ENCODE data around the gene HSPA14.
"Not testable (repeated sequence)": the region's sequence is repeated elsewhere in the genome, so short reads cannot be mapped to it uniquely, and the experiment has no call there.

The HSPA14 gene

GRCh38 chr10:14884082-14884481, 46.0 kb downstream of the HSPA14 start:
- DNase-seq = peak; percentile 32

GRCh38 chr10:14889318-14889717, 51.2 kb downstream of the HSPA14 start:
- peak; percentile 85 for DNase-seq

- no peak for DNase-seq
Observed at GRCh38 chr10:14891151-14891550, 53.0 kb downstream of the HSPA14 start.

GRCh38 chr10:14904316-14904732, 66.2 kb downstream of the HSPA14 start:
- DNase-seq = peak; percentile 77

- no peak for DNase-seq
Observed at GRCh38 chr10:14904864-14905263, 66.8 kb downstream of the HSPA14 start.

- DNase-seq = no peak
Observed at GRCh38 chr10:14905890-14906289, 67.8 kb downstream of the HSPA14 start.

DNA sequence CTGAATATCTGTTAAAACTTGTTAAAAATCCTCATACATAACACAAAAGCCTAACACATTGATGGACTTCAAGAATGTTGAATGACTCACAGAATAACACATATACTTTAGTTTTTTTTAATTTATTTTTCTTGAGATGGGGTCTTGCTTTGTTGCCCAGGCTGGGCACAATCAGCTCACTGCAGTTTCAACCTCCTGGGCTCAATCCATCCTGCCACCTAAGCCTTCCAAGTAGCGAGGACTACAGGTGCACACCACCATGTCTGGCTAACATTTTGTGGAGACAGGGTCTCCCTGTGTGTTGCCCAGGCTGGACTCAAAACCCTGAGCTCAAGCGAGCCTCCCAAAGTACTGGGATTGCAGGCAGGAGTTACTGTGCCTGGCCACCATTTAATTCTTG, 68.7 kb downstream of the HSPA14 start:
- DNase-seq = no peak

GRCh38 chr10:14907591-14907990, 69.5 kb downstream of the HSPA14 start:
- DNase-seq = not testable (repeated sequence)

- DNase-seq = no peak
Observed at GRCh38 chr10:14909101-14909500, 71.0 kb downstream of the HSPA14 start.

DNA sequence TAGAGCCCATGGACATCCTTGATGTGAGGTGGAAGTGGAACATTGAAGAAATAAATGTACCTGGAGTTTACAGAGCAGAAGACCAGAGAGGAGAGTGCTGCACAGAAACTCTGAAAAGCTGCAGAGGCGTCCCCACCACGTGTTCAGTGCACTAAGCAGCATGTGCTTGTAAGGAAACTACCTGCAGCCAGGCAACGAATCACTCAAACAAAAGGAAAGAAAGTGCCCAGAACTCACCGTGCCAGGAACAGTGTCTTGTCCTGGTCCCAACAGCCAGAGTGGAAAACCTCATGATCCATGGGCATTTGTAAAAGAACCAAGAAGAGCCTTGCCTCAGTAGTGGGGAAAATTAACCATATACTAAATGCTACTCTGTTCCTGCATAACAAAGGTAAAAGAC, 72.8 kb downstream of the HSPA14 start:
- DNase-seq = no peak

GRCh38 chr10:14911801-14912200, 73.7 kb downstream of the HSPA14 start:
- no peak for DNase-seq

DNA sequence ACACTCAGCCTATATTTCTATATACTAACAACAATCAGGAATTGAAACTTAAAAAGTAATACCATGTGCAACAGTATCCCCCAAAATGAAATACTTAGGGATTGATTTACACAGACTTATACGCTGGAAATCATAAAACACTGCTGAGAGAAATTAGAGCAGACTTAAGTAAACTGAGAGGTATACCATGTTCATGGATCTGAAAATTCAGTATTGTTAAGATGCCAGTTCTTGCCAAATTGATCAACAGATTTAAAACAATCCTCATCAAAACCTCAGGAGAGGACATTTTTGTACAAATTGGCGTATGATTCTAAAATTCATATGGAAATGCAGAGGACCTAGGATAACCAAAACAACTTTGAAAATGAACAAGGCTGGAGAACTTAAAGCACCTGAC, 78.5 kb downstream of the HSPA14 start:
- DNase-seq = no peak

DNA sequence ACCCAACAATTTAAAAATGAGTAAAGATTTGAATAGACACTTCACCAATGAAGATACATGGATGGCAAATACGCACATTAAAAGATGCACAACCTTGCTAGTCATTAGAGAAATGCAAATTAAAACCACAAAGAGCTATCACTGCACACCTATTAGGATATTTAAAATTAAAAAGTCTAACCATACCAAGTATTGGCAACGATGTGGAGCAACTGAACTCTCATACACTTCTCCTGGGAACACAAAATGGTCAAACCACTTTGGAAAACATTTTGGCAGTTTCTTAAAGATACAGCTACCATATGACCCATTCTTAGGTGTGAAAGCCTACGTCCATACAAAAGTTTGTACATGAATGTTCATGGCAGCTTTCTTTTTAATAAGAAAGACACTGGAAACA, 79.7 kb downstream of the HSPA14 start:
- no peak for DNase-seq

DNA sequence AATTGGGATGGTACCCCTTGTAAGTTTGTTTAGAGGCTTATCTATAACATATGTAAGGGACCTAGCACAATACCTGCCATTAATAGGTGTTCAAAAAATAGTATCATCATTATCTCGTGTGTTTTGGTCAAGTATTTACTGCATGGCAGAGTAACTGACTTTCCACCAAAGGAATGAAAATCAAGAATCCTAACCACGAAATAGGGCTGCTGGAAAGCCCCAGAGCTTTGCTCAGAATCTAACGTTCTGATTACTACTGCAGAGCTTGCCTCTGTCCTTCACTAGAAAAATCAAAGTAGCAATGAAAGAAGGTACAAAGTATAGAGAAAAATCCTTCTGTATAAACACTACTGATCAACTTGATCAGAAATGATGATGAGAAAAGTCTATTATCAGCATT, 80.9 kb downstream of the HSPA14 start:
- DNase-seq = no peak
